Osteoblast (primary cell): ENCODE results near the gene AUTS2. TPM values are rescaled to one million over a fixed set of nuclear protein-coding genes. Genes with fewer than 3 reads are reported as not detected.

Experiments used
- DNase-seq: peaks from one replicate; pipeline ENCODE4 v3.0.0; 2011; ENCODE audit warnings: low spot score, mixed read lengths; ENCODE audit not compliant: insufficient read length; ENCODE audit errors: missing footprints
- H2AFZ ChIP-seq: 2 replicates; pipeline ENCODE4 v1.6.0; 2011; ENCODE audit warnings: mild to moderate bottlenecking, low read length
- H3K27ac ChIP-seq: 2 replicates; pipeline ENCODE4 v1.5.1; 2011; ENCODE audit warnings: mild to moderate bottlenecking, low read depth, low read length, moderate library complexity
- H3K27me3 ChIP-seq: 2 replicates; pipeline ENCODE4 v1.6.0; 2012; ENCODE audit warnings: mild to moderate bottlenecking, control low read depth, inconsistent platforms, low read length, moderate library complexity; ENCODE audit not compliant: insufficient read depth
- H3K36me3 ChIP-seq: 2 replicates; pipeline ENCODE4 v1.5.1; 2011; ENCODE audit warnings: mild to moderate bottlenecking, low read length, control low read depth, moderate library complexity; ENCODE audit not compliant: insufficient read depth
- H3K4me1 ChIP-seq: 2 replicates; pipeline ENCODE4 v1.5.1; 2011; ENCODE audit warnings: mild to moderate bottlenecking, low read length, control low read depth, moderate library complexity; ENCODE audit not compliant: insufficient read depth
- H3K4me2 ChIP-seq: 2 replicates; pipeline ENCODE4 v1.6.0; 2011; ENCODE audit warnings: mild to moderate bottlenecking, low read length; ENCODE audit not compliant: insufficient read depth
- H3K4me3 ChIP-seq: fragments of 200-600 bp; sonication (generic); 3 replicates; pipeline ENCODE4 v1.5.1; 2012; ENCODE audit warnings: mild to moderate bottlenecking, low read length, inconsistent platforms; ENCODE audit not compliant: insufficient read depth
- H3K79me2 ChIP-seq: 2 replicates; pipeline ENCODE4 v1.6.0; 2012; ENCODE audit warnings: mild to moderate bottlenecking, low read length, control low read depth, inconsistent platforms; ENCODE audit not compliant: insufficient read depth
- H3K9me3 ChIP-seq: 2 replicates; pipeline ENCODE4 v1.5.1; 2011; ENCODE audit warnings: low read depth, low read length, control low read depth
- H4K20me1 ChIP-seq: 2 replicates; pipeline ENCODE4 v1.6.0; 2012; ENCODE audit warnings: mild to moderate bottlenecking, low read length, control low read depth; ENCODE audit not compliant: insufficient read depth
- total RNA-seq: library from RNA; depleted of rRNA; stranded (reverse); fragments of >200 nt; gene quantifications from 2 replicates; pipeline ENCODE4 v1.2.3, GENCODE V29; 2012
- TF ChIP-seq, protein P1 (sequence below): IDR thresholded peaks from 2 replicates; pipeline ENCODE4 v1.5.1; 2011; ENCODE audit warnings: mild to moderate bottlenecking, low read depth, low read length, moderate library complexity; ENCODE audit errors: extremely low read depth

Gene AUTS2
- total RNA-seq, 1 donor = 15.2 TPM

DNA sequence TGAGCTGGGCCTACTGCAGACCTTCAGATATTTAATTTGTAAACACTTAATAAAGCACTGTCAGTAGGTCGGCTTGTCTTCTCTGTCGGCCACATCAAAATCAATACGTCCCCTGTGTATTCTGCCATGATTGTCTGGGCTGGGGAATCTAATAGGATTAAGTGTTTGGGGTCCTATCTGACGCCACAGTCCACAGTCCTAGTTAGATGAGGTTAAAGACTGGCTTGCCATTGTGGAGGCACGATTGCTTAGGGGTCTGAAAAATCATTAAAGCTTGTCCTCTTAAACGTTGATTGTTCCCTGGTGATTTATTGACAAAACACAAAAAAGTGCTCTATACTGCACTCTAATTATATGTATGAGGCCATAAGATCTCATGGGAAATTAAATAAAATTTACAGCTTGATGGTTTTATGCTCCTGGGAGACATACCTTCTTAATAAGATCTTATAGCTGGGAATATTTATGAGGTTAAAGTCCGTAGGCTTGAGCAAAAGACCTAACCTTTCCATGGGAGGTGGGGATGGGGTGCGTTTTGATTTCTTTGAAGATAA, 883.4 kb downstream of the AUTS2 start:
- no peaks in the 10 kb centered on the region for H3K9me3 ChIP-seq
- no peaks in the 10 kb centered on the region for H3K36me3 ChIP-seq
- H3K79me2 ChIP-seq = no peaks in the 10 kb centered on the region
- no peak overlapping the region for H3K27ac ChIP-seq
- H3K4me1 ChIP-seq = no peaks in the 10 kb centered on the region
- no peak overlapping the region for H3K4me3 ChIP-seq
- no peak for DNase-seq
- H3K27me3 ChIP-seq = peaks cover 10% of the 10 kb centered on the region
- H4K20me1 ChIP-seq = no peaks in the 10 kb centered on the region
- no peak overlapping the region for H3K4me2 ChIP-seq
- no peak overlapping the region for H2AFZ ChIP-seq
- TF ChIP-seq, protein P1, sequence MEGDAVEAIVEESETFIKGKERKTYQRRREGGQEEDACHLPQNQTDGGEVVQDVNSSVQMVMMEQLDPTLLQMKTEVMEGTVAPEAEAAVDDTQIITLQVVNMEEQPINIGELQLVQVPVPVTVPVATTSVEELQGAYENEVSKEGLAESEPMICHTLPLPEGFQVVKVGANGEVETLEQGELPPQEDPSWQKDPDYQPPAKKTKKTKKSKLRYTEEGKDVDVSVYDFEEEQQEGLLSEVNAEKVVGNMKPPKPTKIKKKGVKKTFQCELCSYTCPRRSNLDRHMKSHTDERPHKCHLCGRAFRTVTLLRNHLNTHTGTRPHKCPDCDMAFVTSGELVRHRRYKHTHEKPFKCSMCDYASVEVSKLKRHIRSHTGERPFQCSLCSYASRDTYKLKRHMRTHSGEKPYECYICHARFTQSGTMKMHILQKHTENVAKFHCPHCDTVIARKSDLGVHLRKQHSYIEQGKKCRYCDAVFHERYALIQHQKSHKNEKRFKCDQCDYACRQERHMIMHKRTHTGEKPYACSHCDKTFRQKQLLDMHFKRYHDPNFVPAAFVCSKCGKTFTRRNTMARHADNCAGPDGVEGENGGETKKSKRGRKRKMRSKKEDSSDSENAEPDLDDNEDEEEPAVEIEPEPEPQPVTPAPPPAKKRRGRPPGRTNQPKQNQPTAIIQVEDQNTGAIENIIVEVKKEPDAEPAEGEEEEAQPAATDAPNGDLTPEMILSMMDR = no peak

DNA sequence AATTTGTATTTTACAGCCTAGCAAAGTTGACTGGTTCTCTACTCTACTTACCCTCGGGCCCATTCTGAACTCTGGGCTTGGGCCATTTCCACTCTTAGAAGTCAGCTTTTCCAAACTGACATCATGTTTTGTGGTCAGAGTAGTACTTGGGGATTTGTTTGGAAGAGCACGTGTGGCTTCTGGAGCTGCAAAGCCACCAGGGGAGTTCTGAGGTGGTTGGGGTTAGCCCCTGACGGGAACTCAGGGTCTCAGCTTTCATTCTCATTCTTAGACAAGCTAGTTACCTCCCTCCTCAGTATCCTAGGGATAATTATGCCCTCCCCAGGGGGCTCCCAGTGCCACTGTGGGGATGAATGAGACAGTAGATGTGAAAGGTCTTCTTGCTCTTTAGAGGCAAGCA, 886.0 kb downstream of the AUTS2 start:
- no peaks in the 10 kb centered on the region for H4K20me1 ChIP-seq
- TF ChIP-seq, protein P1 = no peak
- DNase-seq = no peak
- no peaks in the 10 kb centered on the region for H3K9me3 ChIP-seq
- no peak overlapping the region for H3K4me3 ChIP-seq
- H3K27ac ChIP-seq = no peak overlapping the region
- no peak overlapping the region for H3K4me2 ChIP-seq
- H3K79me2 ChIP-seq = no peaks in the 10 kb centered on the region
- peaks cover 10% of the 10 kb centered on the region for H3K27me3 ChIP-seq
- no peak overlapping the region for H2AFZ ChIP-seq
- H3K4me1 ChIP-seq = no peaks in the 10 kb centered on the region
- H3K36me3 ChIP-seq = no peaks in the 10 kb centered on the region

DNA sequence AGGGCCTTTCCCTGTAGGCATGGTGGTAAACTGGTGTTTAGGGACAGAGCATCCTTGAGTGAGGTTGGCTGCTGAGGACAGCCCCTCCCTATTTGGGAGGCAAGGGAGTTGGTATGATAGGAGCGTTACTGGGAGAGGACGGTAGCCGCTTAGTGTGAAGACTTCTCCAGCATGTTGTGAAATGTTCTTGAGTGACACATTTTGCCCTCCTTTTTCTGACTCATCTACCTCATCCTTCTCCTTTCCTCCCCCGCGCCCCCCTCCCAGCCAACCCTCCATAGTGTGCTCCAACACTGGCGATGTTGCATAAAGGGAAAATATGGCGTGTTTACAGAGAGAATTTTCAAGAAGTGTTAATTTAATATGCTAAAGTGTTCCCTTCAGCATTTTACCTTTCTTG, 888.7 kb downstream of the AUTS2 start:
- H3K27ac ChIP-seq = no peak overlapping the region
- H3K4me2 ChIP-seq = no peak overlapping the region
- TF ChIP-seq, protein P1 = no peak
- H3K79me2 ChIP-seq = no peaks in the 10 kb centered on the region
- no peaks in the 10 kb centered on the region for H3K36me3 ChIP-seq
- no peaks in the 10 kb centered on the region for H3K4me1 ChIP-seq
- peaks cover 10% of the 10 kb centered on the region for H3K27me3 ChIP-seq
- H3K9me3 ChIP-seq = no peaks in the 10 kb centered on the region
- H3K4me3 ChIP-seq = no peak overlapping the region
- H2AFZ ChIP-seq = no peak overlapping the region
- no peaks in the 10 kb centered on the region for H4K20me1 ChIP-seq
- no peak for DNase-seq

DNA sequence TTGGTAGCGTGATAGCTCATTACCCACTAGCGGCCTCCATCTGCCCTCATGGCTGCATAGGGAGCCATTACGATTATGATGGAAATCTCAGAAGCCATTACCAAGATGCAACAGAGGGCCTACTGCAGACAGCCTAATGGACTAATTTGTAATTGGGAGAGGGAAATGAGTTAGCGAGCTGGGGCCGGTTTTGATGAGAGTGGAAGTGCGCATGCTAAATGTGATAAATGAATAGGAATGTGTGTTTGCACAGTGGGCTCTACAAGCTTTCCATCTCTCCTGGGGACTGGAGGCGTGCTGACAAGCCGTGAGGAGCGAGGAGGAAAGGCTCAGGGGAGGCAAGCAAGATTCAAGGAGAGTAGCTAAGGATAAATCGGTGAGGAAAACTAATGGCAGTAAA, 889.2 kb downstream of the AUTS2 start:
- Histone ChIP-seq H3K4me2 (no peak overlapping the region), H3K9me3 (no peaks in the 10 kb centered on the region), H3K36me3 (no peaks in the 10 kb centered on the region), H3K27me3 (peaks cover 10% of the 10 kb centered on the region), H2AFZ (no peak overlapping the region), H4K20me1 (no peaks in the 10 kb centered on the region), H3K79me2 (no peaks in the 10 kb centered on the region), H3K4me1 (no peaks in the 10 kb centered on the region), H3K27ac (no peak overlapping the region), H3K4me3 (no peak overlapping the region)
- TF ChIP-seq, protein P1 = no peak
- DNase-seq = no peak
